WTC11 (cell line): ENCODE results near the gene SNX32. TPM values are rescaled to one million over a fixed set of nuclear protein-coding genes. Genes with fewer than 3 reads are reported as not detected.

Experiments used
- ATAC-seq: fragments of 200-7000 bp; cut with Tn5 transposase; 2 replicates; pipeline ENCODE4 v1.10.0; 2021; ENCODE audit warnings: mild to moderate bottlenecking, moderate library complexity
- CTCF ChIA-PET: fragments of 300-600 bp; sonication (Branson Sonifier 250); formaldehyde crosslinking; loops from one replicate; lab custom pipeline; 2021; ENCODE audit warnings: antibody characterized with exemption; lab: Charles Lee
- POLR2A ChIA-PET: fragments of 350-600 bp; sonication (Branson Sonifier 250); formaldehyde crosslinking; loops from one replicate; lab custom pipeline; 2021; ENCODE audit warnings: antibody characterized with exemption; lab: Charles Lee
- DNase-seq: peaks from one replicate; pipeline ENCODE4 v3.0.0; 2021; ENCODE audit warnings: low spot score
- H3K27ac Mint-ChIP-seq: 2 replicates; pipeline ENCODE4 v1.8.0; 2021; ENCODE audit warnings: mixed read lengths
- H3K27me3 Mint-ChIP-seq: 2 replicates; pipeline ENCODE4 v1.8.0; 2021; ENCODE audit warnings: low read depth, mild to moderate bottlenecking, moderate library complexity, mixed read lengths
- H3K36me3 Mint-ChIP-seq: 2 replicates; pipeline ENCODE4 v1.8.0; 2021; ENCODE audit warnings: mixed read lengths
- H3K4me1 Mint-ChIP-seq: 2 replicates; pipeline ENCODE4 v1.8.0; 2022; ENCODE audit warnings: mixed read lengths
- H3K4me3 Mint-ChIP-seq: 2 replicates; pipeline ENCODE4 v1.8.0; 2021; ENCODE audit warnings: mild to moderate bottlenecking, moderate library complexity, mixed read lengths
- H3K9me3 Mint-ChIP-seq: 2 replicates; pipeline ENCODE4 v1.8.0; 2021; ENCODE audit warnings: mixed read lengths
- ATF6 ChIP-seq: sonication (generic); formaldehyde crosslinking; IDR thresholded peaks from 2 replicates; pipeline ENCODE4 v1.8.1; 2023; ENCODE audit warnings: mild to moderate bottlenecking, missing genetic modification reagents
- CBFB ChIP-seq: sonication (generic); formaldehyde crosslinking; IDR thresholded peaks from 2 replicates; pipeline ENCODE4 v1.8.1; 2022; ENCODE audit warnings: mild to moderate bottlenecking, low read depth, missing genetic modification reagents
- CREM ChIP-seq: sonication (generic); formaldehyde crosslinking; IDR thresholded peaks from 2 replicates; pipeline ENCODE4 v1.8.1; 2022; ENCODE audit warnings: mild to moderate bottlenecking, missing genetic modification reagents, moderate library complexity
- FOXK1 ChIP-seq: sonication (generic); formaldehyde crosslinking; IDR thresholded peaks from 2 replicates; pipeline ENCODE4 v1.8.0; 2022; ENCODE audit warnings: mild to moderate bottlenecking, moderate library complexity, missing genetic modification reagents
- GABPB1 ChIP-seq: sonication (generic); formaldehyde crosslinking; IDR thresholded peaks from 2 replicates; pipeline ENCODE4 v1.8.1; 2023; ENCODE audit warnings: mild to moderate bottlenecking, missing genetic modification reagents
- NFATC4 ChIP-seq: fragments of 250-450 bp; sonication (Bioruptor Pico); IDR thresholded peaks from 2 replicates; pipeline ENCODE4 v1.9.0; 2021; ENCODE audit warnings: mild to moderate bottlenecking
- NFE2L1 ChIP-seq: sonication (generic); formaldehyde crosslinking; IDR thresholded peaks from 2 replicates; pipeline ENCODE4 v1.8.1; 2023; ENCODE audit warnings: missing genetic modification reagents
- PRRX2 ChIP-seq: fragments of 250-450 bp; sonication (Bioruptor Pico); IDR thresholded peaks from 2 replicates; pipeline ENCODE4 v1.8.0; 2021; ENCODE audit warnings: mild to moderate bottlenecking
- SMAD3 ChIP-seq: sonication (generic); formaldehyde crosslinking; IDR thresholded peaks from 2 replicates; pipeline ENCODE4 v1.8.0; 2022; ENCODE audit warnings: missing genetic modification reagents, mild to moderate bottlenecking, borderline replicate concordance
- SOX15 ChIP-seq: fragments of 250-450 bp; sonication (Bioruptor Pico); IDR thresholded peaks from 2 replicates; pipeline ENCODE4 v1.9.0; 2021; ENCODE audit warnings: mild to moderate bottlenecking
- TEAD1 ChIP-seq: sonication (generic); formaldehyde crosslinking; IDR thresholded peaks from 2 replicates; pipeline ENCODE4 v1.8.0; 2022; ENCODE audit warnings: mild to moderate bottlenecking, missing genetic modification reagents
- ZBTB21 ChIP-seq: sonication (generic); formaldehyde crosslinking; IDR thresholded peaks from 2 replicates; pipeline ENCODE4 v1.8.1; 2023; ENCODE audit warnings: mild to moderate bottlenecking, missing genetic modification reagents, borderline replicate concordance
- ZNF219 ChIP-seq: sonication (generic); formaldehyde crosslinking; IDR thresholded peaks from 2 replicates; pipeline ENCODE4 v1.8.0; 2023; ENCODE audit warnings: missing genetic modification reagents, mild to moderate bottlenecking, borderline replicate concordance
- ZNF281 ChIP-seq: sonication (generic); formaldehyde crosslinking; IDR thresholded peaks from 2 replicates; pipeline ENCODE4 v1.8.0; 2023; ENCODE audit warnings: mild to moderate bottlenecking, missing genetic modification reagents
- ZNF423 ChIP-seq: fragments of 250-450 bp; sonication (Bioruptor Pico); IDR thresholded peaks from 2 replicates; pipeline ENCODE4 v2.1.2; 2022; ENCODE audit warnings: mild to moderate bottlenecking, moderate library complexity
- total RNA-seq: library from RNA; stranded (reverse); gene quantifications from 3 replicates; pipeline ENCODE4 v1.2.3, GENCODE V29; 2021
- TF ChIP-seq, protein P1 (sequence below): sonication (generic); formaldehyde crosslinking; IDR thresholded peaks from 2 replicates; pipeline ENCODE4 v1.8.1; 2022; ENCODE audit warnings: mild to moderate bottlenecking, moderate library complexity, missing genetic modification reagents
- TF ChIP-seq, protein P2 (sequence below): sonication (generic); formaldehyde crosslinking; IDR thresholded peaks from 2 replicates; pipeline ENCODE4 v1.8.1; 2023; ENCODE audit warnings: mild to moderate bottlenecking, missing genetic modification reagents, moderate library complexity
- TF ChIP-seq, protein P3 (sequence below): fragments of 250-450 bp; sonication (Bioruptor Pico); IDR thresholded peaks from 2 replicates; pipeline ENCODE4 v1.9.0; 2021; ENCODE audit warnings: mild to moderate bottlenecking, borderline replicate concordance

The SNX32 gene
- total RNA-seq, 1 experiment from 2014 or later: 2.9 TPM

DNA sequence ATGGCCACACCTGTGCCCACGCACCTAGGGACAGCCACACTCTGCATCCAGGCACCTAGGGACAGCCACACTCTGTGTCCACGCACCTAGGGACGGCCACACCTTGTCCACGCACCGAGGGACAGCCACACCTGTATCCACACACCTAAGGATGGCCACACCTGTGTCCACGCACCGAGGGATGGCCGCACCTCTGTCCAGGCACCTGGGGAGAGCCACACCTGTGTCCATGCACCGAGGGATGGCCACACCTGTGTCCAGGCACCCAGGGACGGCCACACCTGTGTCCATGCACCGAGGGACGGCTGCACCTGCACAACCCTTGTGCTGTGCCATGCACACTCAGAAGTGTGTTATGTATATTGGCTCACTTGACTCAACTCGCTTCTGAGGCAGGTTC lies 36.1 kb upstream of the SNX32 start:
- Mint-ChIP-seq H3K36me3 (peaks cover 5% of the 10 kb centered on the region; the same call in 1 of the 2 replicates), H3K9me3 (no peaks in the 10 kb centered on the region), H3K4me3 (no peak overlapping the region), H3K27ac (no peak overlapping the region), H3K4me1 (peaks cover 20% of the 10 kb centered on the region), H3K27me3 (no peaks in the 10 kb centered on the region)
- POLR2A ChIA-PET: interaction anchor here (0.9 kb wide), 1 partner anchor 9 kb away, joined by 3 read pairs; no protein-coding TSS in a partner anchor
- no peak for ATAC-seq
- no peak for DNase-seq
- TF ChIP-seq CREM (CRISPR knock-in tag) (no peak), NFE2L1 (CRISPR knock-in tag) (no peak), SOX15 (CRISPR knock-in tag) (no peak)
- TF ChIP-seq, all 79 proteins: peak for 0
- CTCF ChIA-PET: interaction anchor here (0.9 to 3.4 kb wide), 9 partner anchors 17 to 92 kb away, joined by 3 to 43 read pairs (median 4); partner anchors contain the start of genes AP5B1 and MUS81

DNA sequence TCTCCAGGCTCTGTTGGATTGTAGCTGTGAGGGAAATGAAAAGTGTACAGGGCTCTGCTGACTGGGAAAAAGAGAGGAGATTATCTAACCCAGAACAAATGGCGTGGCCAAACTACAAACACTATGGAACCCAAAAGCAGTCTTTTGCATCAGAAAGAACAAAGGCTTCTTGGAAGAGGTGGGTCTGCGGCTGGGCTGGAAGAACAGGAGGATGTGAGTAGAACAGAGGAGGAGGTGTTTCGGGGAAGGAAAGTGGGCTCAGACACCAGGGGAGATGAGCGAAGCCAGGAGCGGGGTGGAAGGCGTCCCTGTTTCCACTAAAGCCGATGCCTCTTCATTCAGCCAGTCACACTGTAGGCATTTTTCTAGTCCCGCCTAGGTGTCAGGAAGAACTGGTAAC lies 34.9 kb upstream of the SNX32 start:
- ATAC-seq: no peak
- CTCF ChIA-PET: interaction anchor here (0.9 to 3.4 kb wide), 5 partner anchors 10 to 61 kb away, joined by 3 to 43 read pairs (median 7); partner anchors contain the start of gene AP5B1
- Mint-ChIP-seq H3K27me3 (no peaks in the 10 kb centered on the region), H3K27ac (0 out of 2 replicates have a peak overlapping the region, but pooled peaks have one; percentile 30), H3K4me1 (peaks cover 19% of the 10 kb centered on the region), H3K9me3 (no peaks in the 10 kb centered on the region), H3K4me3 (no peak overlapping the region), H3K36me3 (peaks cover 5% of the 10 kb centered on the region; the same call in 1 of the 2 replicates)
- DNase-seq: no peak
- POLR2A ChIA-PET: no interaction called here
- no peak for TF ChIP-seq NFATC4 (CRISPR knock-in tag)
- TF ChIP-seq, protein P1, sequence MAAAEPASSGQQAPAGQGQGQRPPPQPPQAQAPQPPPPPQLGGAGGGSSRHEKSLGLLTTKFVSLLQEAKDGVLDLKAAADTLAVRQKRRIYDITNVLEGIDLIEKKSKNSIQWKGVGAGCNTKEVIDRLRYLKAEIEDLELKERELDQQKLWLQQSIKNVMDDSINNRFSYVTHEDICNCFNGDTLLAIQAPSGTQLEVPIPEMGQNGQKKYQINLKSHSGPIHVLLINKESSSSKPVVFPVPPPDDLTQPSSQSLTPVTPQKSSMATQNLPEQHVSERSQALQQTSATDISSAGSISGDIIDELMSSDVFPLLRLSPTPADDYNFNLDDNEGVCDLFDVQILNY (CRISPR knock-in tag): no peak

GRCh38 chr11:65801153-65801987 lies 32.4 kb upstream of the SNX32 start:
- peaks cover 22% of the 10 kb centered on the region for H3K4me1 Mint-ChIP-seq
- no peaks in the 10 kb centered on the region for H3K27me3 Mint-ChIP-seq
- POLR2A ChIA-PET: interaction anchor here (0.7 kb wide), 1 partner anchor 8 kb away, joined by 3 read pairs; no protein-coding TSS in a partner anchor
- CTCF ChIA-PET: interaction anchor here (0.8 to 11.3 kb wide), 7 partner anchors 10 to 90 kb away, joined by 3 to 130 read pairs (median 4); partner anchors contain the start of genes AP5B1 and KAT5
- no peaks in the 10 kb centered on the region for H3K36me3 Mint-ChIP-seq
- H3K9me3 Mint-ChIP-seq: no peaks in the 10 kb centered on the region
- DNase-seq: no peak
- no peak overlapping the region for H3K4me3 Mint-ChIP-seq
- peak overlapping the region; percentile 57; the same call in 1 of the 2 replicates for H3K27ac Mint-ChIP-seq
- TF ChIP-seq ZNF423 (CRISPR knock-in tag): no peak
- TF ChIP-seq, protein P2, sequence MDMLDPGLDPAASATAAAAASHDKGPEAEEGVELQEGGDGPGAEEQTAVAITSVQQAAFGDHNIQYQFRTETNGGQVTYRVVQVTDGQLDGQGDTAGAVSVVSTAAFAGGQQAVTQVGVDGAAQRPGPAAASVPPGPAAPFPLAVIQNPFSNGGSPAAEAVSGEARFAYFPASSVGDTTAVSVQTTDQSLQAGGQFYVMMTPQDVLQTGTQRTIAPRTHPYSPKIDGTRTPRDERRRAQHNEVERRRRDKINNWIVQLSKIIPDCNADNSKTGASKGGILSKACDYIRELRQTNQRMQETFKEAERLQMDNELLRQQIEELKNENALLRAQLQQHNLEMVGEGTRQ (CRISPR knock-in tag): no peak
- TF ChIP-seq, protein P3, sequence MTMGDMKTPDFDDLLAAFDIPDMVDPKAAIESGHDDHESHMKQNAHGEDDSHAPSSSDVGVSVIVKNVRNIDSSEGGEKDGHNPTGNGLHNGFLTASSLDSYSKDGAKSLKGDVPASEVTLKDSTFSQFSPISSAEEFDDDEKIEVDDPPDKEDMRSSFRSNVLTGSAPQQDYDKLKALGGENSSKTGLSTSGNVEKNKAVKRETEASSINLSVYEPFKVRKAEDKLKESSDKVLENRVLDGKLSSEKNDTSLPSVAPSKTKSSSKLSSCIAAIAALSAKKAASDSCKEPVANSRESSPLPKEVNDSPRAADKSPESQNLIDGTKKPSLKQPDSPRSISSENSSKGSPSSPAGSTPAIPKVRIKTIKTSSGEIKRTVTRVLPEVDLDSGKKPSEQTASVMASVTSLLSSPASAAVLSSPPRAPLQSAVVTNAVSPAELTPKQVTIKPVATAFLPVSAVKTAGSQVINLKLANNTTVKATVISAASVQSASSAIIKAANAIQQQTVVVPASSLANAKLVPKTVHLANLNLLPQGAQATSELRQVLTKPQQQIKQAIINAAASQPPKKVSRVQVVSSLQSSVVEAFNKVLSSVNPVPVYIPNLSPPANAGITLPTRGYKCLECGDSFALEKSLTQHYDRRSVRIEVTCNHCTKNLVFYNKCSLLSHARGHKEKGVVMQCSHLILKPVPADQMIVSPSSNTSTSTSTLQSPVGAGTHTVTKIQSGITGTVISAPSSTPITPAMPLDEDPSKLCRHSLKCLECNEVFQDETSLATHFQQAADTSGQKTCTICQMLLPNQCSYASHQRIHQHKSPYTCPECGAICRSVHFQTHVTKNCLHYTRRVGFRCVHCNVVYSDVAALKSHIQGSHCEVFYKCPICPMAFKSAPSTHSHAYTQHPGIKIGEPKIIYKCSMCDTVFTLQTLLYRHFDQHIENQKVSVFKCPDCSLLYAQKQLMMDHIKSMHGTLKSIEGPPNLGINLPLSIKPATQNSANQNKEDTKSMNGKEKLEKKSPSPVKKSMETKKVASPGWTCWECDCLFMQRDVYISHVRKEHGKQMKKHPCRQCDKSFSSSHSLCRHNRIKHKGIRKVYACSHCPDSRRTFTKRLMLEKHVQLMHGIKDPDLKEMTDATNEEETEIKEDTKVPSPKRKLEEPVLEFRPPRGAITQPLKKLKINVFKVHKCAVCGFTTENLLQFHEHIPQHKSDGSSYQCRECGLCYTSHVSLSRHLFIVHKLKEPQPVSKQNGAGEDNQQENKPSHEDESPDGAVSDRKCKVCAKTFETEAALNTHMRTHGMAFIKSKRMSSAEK (CRISPR knock-in tag): no peak
- TF ChIP-seq ZNF219: no peak
- no peak for TF ChIP-seq TEAD1 (CRISPR knock-in tag)
- no peak for TF ChIP-seq CBFB (CRISPR knock-in tag)
- TF ChIP-seq ZNF281 (CRISPR knock-in tag): no peak
- no peak for TF ChIP-seq FOXK1 (CRISPR knock-in tag)
- no peak for TF ChIP-seq PRRX2 (CRISPR knock-in tag)
- no peak for TF ChIP-seq SMAD3 (CRISPR knock-in tag)
- TF ChIP-seq GABPB1 (CRISPR knock-in tag): no peak
- no peak for TF ChIP-seq ZBTB21 (CRISPR knock-in tag)
- no peak for TF ChIP-seq ATF6
- ATAC-seq: peak; percentile 17
